C4-2B (cell line): ENCODE results near the gene MRPS10.

Source experiments
- H3K27ac ChIP-seq: fragments of 450-650 bp; 2 replicates; pipeline ENCODE4 v1.5.1; 2017
- CTCF ChIP-seq: fragments of 450-650 bp; conservative IDR thresholded peaks from 2 replicates; pipeline ENCODE4 v1.5.1; 2017; ENCODE audit warnings: mild to moderate bottlenecking
- ZFX ChIP-seq: fragments of 450-650 bp; IDR thresholded peaks from 2 replicates; pipeline ENCODE4 v1.6.1; 2017

Gene MRPS10

GRCh38 chr6:42190554-42191183, 27.0 kb downstream of the MRPS10 start:
- H3K27ac ChIP-seq, result no peak overlapping the region
- no peak for TF ChIP-seq CTCF
- no peak for TF ChIP-seq ZFX

GRCh38 chr6:42188406-42188805, 29.3 kb downstream of the MRPS10 start:
- no peak overlapping the region for H3K27ac ChIP-seq
- TF ChIP-seq CTCF, result no peak
- TF ChIP-seq ZFX, result no peak

GRCh38 chr6:42185597-42185996, 32.1 kb downstream of the MRPS10 start:
- TF ChIP-seq ZFX (no peak), CTCF (no peak)
- no peak overlapping the region for H3K27ac ChIP-seq

GRCh38 chr6:42184475-42184874, 33.2 kb downstream of the MRPS10 start:
- no peak overlapping the region for H3K27ac ChIP-seq
- TF ChIP-seq CTCF (no peak), ZFX (no peak)

- TF ChIP-seq ZFX, result no peak
- TF ChIP-seq CTCF, result no peak
- H3K27ac ChIP-seq, result no peak overlapping the region
These were observed 35.6 kb downstream of the MRPS10 start for GRCh38 chr6:42182101-42182500.

GRCh38 chr6:42179945-42180313, 37.7 kb downstream of the MRPS10 start:
- no peak overlapping the region for H3K27ac ChIP-seq
- TF ChIP-seq ZFX (no peak), CTCF (no peak)

GRCh38 chr6:42179261-42179944, 38.3 kb downstream of the MRPS10 start:
- no peak overlapping the region for H3K27ac ChIP-seq
- TF ChIP-seq ZFX (no peak), CTCF (no peak)
